GM19328 (cell line): ENCODE results near the gene TRIM8.
"Not testable (repeated sequence)": the region's sequence is repeated elsewhere in the genome, so short reads cannot be mapped to it uniquely, and the experiment has no call there.

Source experiments
- ATAC-seq: cut with Tn5 transposase; IDR thresholded peaks from one replicate; pipeline ENCODE4 v1.9.1; 2021; ENCODE audit warnings: mild to moderate bottlenecking, moderate library complexity; ENCODE audit not compliant: unreplicated experiment

Gene TRIM8

DNA sequence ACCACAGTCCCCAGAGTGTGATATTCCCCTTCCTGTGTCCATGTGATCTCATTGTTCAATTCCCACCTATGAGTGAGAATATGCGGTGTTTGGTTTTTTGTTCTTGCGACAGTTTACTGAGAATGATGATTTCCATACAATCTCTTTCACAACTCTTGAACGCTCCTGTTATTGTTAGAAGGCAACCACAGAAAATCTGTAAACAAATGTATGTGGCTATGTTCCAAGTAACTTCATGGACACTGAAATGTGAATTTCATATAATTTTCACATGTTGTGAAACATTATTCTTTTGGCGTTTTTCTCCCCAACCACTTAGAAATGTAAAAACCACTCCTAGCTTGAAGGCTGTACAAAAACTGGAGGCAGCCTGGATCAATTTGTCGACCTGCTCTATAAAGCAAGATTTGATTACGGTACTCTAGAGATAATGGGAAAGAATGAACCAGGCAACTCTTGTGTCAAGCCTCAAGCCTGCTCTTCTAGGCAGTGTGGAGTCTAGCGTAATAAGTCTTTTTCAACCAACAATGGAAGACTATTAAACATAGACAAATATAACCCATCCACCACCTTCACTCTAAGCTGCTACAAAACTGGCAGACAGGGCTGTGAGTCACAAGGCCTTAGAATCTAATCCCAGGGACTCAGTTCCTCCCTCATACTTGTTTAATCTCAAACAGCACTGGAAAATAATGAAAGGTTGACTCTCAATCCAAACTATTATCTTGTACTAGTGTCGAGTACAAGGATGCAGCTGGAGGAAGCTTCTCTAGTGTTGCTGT lies 47.2 kb downstream of the TRIM8 start:
- no peak for ATAC-seq

DNA sequence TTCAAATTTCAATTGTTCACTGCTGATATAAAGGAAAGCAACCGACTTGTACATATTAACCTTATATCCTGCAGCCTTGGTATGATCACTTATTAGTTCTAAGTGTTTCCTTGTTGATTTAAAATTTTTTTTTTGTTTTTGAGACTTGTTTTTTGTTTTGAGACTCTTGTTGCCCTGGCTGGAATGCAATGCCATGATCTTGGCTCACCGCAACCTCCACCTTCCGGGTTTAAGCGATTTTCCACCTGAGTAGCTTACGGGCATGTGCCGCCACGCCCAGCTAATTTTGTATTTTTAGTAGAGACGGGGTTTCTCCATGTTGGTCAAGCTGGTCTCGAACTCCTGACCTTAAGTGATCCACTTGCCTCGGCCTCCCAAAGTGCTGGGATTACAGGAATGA lies 51.1 kb downstream of the TRIM8 start:
- not testable (repeated sequence) for ATAC-seq

DNA sequence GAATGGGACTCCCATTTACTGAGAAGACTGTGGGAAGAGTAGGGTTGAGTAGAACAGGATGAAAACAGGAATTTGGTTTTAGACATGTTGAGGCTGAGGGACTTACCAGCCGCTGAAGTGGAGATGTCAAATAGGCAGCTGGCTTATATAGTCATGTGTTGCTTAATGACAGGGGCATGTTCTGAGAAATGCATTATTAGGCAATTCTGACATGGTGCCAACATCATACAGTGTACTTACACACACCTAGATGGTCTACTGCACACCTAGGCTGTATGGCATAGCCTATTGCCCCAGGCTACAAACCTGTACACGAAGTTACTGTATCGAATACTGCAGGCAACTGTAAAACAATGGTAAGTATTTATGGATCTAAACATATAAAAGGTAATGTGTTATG lies 52.5 kb downstream of the TRIM8 start:
- no peak for ATAC-seq

DNA sequence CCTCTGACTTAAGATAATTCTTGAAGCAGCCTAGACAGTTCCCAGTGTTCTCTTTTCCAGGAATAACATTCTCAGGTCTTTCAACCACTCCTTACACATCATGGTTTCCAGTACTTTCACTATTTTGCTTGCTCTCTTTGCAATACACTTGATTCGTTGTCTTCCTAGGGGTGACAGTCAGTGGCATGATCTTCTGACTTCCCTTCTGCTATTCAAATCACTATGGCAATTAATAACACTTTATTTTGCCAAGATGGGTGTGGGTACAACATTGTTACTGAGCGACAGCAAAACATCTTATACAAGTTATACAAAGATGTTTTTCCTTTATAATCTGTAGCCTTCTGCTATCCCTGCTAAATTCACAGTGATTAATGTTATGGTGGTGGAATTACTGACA lies 54.6 kb downstream of the TRIM8 start:
- no peak for ATAC-seq

DNA sequence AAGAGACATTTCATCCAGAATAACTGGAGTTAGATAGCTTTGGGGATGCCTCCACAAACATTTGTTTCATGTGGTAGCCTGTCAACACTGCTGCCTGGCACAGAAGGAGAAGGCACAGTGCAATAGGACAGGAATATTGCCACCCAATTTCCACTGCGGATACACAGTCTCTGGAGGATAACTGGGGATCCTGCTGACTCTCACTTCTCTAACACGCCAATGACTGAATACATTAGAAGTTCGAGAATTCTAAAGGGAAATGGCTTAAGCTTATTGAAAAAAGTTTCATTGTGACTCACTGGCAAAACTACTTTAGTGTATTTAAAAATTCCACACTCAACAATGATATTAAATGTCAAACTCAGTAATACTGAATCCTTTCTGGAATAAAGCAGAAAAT lies 57.0 kb downstream of the TRIM8 start:
- ATAC-seq, result no peak

DNA sequence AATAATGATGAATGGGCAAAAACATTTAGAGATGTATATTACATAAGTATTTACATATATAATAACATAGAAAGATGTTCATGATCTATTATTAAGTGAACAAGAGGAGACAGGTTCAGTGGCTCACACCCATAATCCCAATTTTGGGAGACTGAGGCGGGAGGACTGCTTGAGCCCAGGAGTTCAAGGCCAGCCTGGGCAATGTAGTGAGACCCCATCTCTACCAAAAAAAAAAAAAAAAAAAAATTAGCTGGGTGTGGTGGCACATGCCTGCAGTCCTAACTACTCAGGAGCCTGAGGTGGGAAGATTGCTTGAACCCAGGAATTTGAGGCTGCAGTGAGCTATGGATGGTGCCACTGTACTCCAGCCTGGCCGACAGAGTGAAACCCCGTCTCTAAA lies 57.5 kb downstream of the TRIM8 start:
- ATAC-seq, result no peak

DNA sequence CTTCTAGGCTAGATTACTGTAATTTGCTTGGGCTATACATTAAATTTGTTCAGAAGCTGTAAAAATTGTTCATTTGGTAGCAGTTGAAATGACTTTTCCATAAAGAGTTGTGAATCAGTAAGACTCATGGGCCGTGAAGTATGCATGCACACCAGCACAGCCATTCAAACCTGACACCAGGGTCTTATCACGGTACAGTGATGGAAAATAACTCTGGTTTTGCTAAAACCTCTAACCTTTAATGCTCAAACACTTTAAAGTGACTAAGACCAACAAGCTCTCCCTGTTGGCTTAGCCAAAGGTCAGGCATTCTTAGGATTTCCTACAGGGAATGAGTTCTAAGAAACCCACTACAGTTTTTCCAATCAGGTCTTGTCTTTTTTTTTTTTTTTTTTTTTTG lies 58.5 kb downstream of the TRIM8 start:
- no peak for ATAC-seq

DNA sequence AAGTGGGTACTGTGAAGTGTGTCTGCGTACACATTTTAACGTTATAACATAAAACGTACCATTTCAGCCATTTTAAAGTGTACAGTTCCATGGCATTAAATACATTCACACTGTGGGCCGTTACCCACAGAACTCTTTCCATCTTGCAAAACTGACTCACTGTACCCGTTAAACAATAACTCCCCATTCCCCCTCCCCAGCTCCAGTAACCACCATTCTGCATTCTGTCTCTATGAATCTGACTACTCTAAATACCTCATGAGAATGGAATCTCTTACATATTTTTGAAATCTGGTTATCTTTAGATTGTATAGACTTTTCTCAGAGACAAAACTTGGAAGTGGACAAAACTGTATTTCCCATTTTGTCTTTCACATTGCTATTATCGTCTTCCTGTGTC lies 60.6 kb downstream of the TRIM8 start:
- ATAC-seq, result no peak

DNA sequence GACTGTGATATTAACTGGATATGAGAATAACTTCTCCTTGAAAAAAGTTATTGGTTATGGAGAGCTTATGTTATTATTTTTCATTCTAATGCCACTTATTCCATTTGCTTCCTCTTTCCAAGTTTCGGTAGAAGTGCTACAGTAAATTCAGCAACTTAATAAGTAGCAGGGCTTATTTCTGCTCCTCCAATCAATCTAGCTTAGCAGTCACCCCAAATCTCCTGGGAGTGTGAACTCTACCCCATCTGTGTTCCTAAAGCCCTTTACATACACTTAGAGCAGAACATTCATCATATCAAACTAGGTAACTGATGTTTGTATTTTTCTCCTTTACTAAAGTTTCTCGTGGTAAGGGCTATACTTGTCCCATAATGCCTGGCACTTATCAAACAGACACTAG lies 61.3 kb downstream of the TRIM8 start:
- ATAC-seq, result no peak
